SU-DHL-6 (cell line): ENCODE data around the gene RNF157.

Experiments
- EZH2phosphoT487 ChIP-seq: fragments of 200-600 bp; sonication (generic), shearing (Covaris generic); conservative IDR thresholded peaks from 2 replicates; pipeline ENCODE4 v1.6.1; 2018; ENCODE audit warnings: mild to moderate bottlenecking, antibody characterized with exemption, low read length, moderate library complexity, mixed read lengths
- TF ChIP-seq, protein P1 (sequence below): fragments of 200-600 bp; sonication (generic); IDR thresholded peaks from one replicate; pipeline ENCODE4 v1.5.1; 2017; ENCODE audit warnings: antibody characterized with exemption, mild to moderate bottlenecking, low read length, moderate library complexity; ENCODE audit not compliant: insufficient read depth, poor library complexity, severe bottlenecking

DNA sequence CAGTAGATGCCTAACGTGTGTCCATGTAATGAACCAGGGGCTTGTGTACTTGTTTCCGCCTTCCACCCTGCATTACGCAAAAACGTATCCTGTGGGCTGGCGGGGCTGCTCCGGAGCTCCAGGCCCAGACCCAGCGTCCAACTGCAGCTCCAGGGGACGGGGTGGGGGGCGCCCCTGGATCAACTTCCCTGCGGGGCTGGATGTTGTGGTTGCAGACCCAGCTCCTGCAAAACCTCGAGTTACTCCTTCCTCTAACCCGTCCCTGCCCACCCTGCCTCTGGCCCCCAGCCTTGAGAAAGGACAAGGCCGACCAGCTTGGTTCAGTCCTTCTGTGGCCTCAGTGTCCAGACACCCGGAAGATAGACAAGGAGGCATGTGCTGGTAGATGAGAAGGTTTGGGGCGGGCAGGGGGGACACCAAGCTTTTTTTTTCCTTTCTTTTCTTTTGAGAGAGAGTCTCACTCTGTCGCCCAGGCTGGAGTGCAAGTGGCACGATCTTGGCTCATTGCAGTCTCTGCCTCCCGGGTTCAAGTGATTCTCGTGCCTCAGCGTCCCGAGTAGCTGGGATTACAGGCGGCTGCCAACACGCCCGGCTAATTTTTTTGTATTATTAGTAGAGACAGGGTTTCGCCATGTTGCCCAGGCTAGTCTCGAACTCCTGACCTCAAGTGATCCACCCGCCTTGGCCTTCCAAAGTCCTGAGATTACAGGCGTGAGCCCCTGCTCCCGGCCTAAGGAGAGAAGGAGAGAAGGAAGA is 136.0 kb downstream of the RNF157 start:
- TF ChIP-seq, protein P1, sequence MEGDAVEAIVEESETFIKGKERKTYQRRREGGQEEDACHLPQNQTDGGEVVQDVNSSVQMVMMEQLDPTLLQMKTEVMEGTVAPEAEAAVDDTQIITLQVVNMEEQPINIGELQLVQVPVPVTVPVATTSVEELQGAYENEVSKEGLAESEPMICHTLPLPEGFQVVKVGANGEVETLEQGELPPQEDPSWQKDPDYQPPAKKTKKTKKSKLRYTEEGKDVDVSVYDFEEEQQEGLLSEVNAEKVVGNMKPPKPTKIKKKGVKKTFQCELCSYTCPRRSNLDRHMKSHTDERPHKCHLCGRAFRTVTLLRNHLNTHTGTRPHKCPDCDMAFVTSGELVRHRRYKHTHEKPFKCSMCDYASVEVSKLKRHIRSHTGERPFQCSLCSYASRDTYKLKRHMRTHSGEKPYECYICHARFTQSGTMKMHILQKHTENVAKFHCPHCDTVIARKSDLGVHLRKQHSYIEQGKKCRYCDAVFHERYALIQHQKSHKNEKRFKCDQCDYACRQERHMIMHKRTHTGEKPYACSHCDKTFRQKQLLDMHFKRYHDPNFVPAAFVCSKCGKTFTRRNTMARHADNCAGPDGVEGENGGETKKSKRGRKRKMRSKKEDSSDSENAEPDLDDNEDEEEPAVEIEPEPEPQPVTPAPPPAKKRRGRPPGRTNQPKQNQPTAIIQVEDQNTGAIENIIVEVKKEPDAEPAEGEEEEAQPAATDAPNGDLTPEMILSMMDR, result no peak
- no peak for TF ChIP-seq EZH2phosphoT487
